Heart left ventricle (tissue), 13 donors: Measurements from ENCODE around the gene MICAL2.

Experiments
- CTCF ChIP-seq, 12 donors: fragments of 200-600 bp; sonication (generic) in 4 of 12; IDR thresholded peaks; one replicate each; pipeline versions ENCODE4 v1.5.0 to v1.8.0; 2018 to 2022; ENCODE audit warnings: antibody characterized with exemption in 12 of 12, mild to moderate bottlenecking in 5 of 12
- POLR2A ChIP-seq, 2 donors: fragments of 450-650 bp; IDR thresholded peaks; one replicate each; pipeline ENCODE4 v1.6.1; 2017; ENCODE audit warnings: antibody characterized with exemption in 2 of 2, mild to moderate bottlenecking in 2 of 2, moderate library complexity in 2 of 2
- donor health status: ischemic (EF 13 %, LVEDD 7.1; RV severe dilation, severe dysfunction).
- donor health status: DM: no; HTN: yes; CAD: no.
- donor health status: DM: no; HTN: no; CAD: no.
- donor health status: ischemic (EF 25% LVEDD 6.9; RV normal size, moderate dysfunction).
- donor health status: ischemic (EF 25% LVEDD 5.7; RV mildly dilated, moderate dysfunction).
- donor health status: ischemic (EF 35%, LVEDD 5.7; RV mildly dilated, moderate dysfunction).
- donor health status: nonischemic (EF 11% LVEDD 7.7; RV severe dilation, severe dysfunction).
- donor health status: DM: yes; HTN: yes; CAD: no.
- donor health status: PGD.
- donor health status: ischemic (EF 29% LVEDD 5.4; RV normal size, mild dysfunction).
- donor health status: nonischemic (EF 23%, LVEDD 6.1; RV moderate dilation, normal function).

GRCh38 chr11:12130180-12130980 is 20.0 kb downstream of the MICAL2 start:
- TF ChIP-seq CTCF (IDR thresholded peaks at IDR 0.05) (no peak), POLR2A (IDR thresholded peaks at IDR 0.05) (no peak)
